GM18867 (cell line): ENCODE data around the gene DGKQ.
"Not testable (repeated sequence)": the region's sequence is repeated elsewhere in the genome, so short reads cannot be mapped to it uniquely, and the experiment has no call there.

Experiments used
- ATAC-seq: cut with Tn5 transposase; IDR thresholded peaks from one replicate; pipeline ENCODE4 v1.9.1; 2021; ENCODE audit warnings: mild to moderate bottlenecking, moderate library complexity; ENCODE audit not compliant: unreplicated experiment

Gene DGKQ

DNA sequence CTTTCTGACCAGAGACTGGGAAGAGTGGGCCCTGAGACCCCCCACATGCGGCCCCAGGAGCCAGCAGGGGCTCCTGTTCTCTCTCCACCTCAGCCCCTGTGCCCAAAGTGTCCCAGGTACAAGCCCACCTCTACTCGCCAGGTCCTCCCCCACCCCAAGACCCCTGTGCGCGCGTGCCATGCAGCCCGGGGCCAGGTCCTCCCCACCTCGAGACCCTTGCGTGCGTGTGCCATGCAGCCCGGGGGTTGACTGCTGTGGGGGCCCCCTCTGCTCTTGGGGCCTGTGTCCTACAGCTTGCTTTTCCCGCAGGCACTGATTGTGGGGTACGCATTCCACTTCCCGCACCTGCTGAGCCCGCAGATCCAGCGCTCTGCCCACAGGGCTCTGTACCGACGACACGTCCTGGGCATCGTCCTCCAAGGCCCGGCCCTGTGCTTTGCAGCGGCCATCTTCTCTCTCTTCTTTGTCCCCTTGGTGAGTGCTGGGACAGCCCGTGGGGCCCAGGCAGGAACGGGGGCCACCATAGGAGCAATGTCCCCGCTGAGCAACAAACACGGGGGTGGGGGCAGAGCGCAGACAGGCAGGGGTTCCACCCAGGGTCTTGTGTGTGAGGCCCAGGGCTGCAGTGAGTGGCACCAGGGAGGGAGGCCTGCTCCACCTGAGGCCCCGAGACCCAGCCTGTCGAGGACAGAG, 20.3 kb downstream of the DGKQ start:
- ATAC-seq, result no peak

DNA sequence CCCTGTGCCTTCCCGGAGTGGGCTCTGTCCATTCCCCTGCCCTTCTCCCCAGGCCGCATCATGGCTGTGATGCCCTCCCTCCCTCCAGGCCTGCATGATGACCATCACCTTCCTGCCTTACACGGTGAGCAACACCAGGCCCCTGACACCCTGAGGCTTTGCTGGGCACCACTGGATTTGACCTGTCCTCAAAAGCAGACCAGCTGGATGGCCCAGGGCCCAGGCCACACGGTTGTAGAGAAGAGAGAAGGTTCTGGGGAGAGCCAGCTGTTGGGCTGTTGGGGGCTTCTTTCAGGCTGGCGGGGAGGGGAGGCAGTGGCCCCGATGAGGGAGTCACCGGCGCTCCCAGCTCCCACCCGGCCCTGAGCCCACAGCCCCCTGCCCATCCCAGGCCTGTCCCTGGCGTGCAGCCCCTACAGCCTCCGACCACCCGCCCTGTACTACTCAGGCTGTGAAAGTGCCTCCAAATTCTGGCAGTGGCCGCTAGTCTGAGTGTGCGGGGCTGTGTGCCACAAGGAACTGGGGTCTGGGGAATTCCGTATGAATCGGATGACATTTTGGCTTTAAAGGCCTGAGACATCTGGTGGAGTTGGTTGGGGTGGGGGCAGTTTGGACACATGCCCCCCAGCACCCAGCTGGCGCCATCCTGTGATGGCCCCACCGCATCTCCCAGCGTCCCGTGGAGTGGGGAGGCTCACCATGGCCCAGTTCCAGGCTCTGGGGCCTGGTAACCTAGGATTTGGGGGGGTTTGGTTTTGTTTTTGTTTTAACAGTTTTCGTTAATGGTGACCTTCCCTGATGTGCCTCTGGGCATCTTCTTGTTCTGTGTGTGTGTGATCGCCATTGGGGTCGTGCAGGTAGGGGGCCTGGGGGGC, 21.5 kb downstream of the DGKQ start:
- ATAC-seq, result no peak

DNA sequence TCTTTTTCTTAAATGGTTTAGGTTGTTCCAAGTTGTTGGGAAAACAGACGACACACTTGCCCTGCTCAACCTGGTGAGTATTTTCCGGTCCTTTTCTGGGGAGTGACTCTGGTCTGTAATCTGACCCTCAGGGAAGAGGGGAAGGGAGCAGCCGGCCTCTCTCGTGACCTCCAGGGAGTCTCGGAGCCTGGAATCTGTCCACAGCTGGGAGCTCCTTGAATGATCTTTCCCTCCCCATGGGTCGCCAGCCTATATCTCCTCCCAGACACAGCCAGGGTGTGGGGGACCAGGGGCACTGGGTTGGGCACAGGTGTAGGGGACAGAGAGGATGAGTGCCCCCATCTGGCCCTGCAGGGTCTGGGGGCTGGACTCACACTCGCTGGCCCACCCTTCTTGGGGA, 22.2 kb downstream of the DGKQ start:
- no peak for ATAC-seq

DNA sequence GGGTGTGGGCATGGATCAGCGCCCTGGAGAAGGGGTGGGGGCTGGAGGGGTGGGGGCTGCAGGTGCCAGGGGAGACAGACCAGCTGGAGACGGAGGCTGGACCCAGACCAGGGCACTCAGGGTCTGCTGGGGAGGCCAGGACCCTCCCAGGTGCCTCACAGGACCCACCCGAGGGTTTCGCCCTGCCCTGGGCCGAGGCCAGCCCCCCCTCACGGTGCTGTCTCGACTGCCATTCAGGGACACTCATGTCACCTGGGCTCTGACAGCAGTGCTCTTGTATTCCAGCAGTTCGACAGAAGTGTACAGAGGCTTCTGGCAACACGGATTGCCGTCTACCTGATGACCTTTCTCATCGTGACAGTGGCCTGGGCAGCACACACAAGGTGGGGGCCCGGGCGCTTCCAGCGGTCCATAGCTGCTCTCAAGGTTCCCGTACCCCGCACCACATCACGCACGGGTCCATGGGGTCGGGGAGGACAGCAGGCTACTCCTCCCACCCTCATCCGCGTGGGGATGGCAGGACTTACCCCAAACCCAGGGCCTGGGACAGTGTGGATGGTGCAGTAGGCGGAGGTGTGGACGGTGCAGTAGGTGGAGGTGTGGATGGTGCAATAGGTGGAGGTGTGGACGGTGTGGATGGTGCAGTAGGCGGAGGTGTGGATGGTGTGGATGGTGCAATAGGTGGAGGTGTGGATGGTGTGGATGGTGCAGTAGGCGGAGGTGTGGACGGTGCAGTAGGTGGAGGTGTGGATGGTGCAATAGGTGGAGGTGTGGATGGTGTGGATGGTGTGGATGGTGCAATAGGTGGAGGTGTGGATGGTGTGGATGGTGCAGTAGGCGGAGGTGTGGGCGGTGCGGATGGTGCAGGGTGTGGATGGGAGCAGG, 23.0 kb downstream of the DGKQ start:
- no peak for ATAC-seq

DNA sequence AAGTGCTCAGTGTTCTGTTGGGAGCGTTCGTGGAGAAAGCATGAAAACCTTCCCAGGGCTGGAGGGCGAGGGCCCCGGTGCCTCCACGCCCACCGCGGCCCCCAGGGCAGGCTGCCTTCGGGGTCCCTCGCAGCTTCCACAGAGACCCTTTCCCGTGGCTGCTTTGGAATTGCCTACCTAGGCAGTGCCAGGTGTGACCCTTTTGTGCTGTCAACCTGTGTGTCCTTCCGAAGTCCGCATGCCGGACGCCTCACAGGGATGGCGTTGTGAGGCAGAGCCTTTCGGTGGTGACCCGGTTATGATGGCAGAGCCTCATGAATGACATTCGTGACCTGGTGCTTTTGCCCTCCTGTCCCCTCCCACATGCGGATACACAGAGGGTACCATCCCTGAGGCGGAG, 23.7 kb downstream of the DGKQ start:
- no peak for ATAC-seq

DNA sequence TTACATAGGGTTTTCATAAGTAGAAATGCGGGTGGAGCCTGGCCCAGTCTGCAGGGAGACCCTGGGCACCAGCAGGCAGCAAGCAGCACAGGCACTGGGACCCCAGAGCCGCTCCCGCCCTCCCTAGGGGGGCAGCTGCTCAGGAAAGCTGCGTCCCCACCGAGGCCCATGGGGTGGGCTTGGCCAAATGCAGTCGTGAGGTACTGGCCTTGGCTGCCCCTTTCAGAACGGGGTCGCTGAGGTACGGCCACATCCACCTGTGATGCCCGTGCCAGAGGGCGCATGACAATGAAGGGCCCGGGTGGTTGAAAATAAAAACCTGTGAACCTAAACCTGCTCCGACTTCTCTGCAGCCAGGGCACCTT, 24.5 kb downstream of the DGKQ start:
- no peak for ATAC-seq

DNA sequence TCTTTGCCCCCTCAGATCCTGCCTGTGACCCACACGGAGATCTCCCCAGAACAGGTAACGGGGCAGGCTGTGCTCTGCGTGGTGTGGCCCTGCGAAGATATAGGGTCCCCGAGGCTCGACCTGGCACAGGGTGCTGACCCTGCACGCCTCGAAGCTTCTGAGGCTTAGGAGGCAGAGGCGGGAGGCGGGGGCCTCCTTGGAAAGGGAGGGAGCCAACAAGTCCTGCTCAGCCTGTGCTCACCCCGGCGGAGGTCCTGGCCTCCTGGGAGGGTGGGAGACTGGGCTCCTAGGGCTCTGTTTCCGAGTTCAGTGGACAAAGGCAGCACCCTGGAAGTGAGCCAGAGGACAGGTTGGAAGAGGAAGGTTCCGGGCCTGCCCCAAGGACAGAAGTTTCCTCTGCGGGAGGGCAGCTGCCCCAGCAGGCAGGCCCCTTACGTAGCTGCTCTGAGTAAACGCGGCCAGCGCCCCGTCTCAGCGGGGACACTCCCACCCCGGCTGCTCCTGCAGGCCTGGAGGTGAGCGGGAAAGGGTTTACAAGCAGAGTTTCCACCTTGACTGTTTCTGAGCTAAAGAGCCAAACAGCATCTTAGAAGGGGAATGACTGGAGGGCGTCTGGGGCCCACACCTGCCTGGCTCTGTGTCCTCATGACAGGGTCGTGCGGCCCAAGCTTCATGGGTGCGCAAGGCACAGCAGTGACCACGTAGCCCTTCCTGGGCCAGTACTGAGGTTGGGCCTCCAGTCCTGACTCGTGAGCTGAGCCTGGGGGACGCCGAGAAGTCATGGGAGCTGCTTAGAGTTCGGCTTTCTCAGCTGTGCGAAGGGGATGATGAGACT, 25.1 kb downstream of the DGKQ start:
- ATAC-seq, result no peak

DNA sequence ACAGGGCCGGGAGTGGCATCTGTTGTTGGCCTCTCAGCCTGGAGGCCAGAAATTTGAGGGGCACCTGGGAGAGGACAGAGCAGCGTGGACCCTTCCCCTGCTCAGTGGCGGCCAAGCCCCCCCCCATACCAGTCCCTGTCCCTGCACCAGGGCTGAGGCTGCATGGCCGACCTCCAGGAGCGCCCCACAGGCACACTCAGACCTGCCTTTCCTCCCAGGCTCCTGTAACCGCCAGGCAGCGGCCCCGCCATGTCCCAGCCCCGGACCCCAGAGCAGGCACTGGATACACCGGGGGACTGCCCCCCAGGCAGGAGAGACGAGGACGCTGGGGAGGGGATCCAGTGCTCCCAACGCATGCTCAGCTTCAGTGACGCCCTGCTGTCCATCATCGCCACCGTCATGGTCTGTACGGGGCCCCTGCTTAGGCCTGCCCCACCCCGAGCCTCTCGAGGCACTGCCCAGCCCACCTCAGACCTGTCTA, 25.8 kb downstream of the DGKQ start:
- ATAC-seq, result no peak

DNA sequence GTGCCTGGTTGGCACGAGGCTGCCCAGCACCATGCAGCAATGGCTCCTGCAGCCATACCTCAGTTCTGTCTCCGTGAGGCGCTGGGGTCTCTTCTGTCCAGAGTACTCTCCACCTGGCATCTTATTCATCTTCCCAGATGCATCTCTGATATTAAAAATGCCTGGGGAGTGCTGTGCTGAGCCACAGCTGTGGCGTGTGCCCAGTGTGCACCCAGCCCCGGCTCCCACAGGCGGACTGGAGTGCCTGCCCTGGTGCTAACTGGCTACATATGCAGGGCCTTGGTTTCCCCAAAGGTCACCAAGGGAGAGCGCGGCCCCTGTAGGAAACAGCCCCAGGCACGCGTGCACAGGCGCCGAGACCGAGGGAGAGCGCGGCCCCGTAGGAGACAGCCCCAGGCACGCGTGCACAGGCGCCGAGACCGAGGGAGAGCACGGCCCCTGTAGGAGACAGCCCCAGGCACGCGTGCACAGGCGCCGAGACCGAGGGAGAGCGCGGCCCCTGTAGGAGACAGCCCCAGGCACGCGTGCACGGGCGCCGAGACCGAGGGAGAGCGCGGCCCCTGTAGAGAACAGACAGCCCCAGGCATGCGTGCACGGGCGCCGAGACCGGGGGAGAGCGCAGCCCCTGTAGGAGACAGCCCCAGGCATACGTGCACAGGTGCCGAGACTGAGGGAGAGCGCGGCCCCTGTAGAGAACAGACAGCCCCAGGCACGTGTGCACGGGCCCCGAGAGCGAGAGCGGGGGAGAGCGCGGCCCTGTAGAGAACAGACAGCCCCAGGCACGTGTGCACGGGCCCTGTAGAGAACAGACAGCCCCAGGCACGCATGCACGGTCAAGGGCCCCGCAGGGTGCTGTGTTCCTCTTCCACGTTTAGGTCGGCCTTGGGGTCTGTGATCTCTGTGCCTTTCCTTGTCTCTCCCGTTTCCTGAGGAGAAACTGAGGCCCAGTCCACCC, 26.6 kb downstream of the DGKQ start:
- ATAC-seq, result no peak

DNA sequence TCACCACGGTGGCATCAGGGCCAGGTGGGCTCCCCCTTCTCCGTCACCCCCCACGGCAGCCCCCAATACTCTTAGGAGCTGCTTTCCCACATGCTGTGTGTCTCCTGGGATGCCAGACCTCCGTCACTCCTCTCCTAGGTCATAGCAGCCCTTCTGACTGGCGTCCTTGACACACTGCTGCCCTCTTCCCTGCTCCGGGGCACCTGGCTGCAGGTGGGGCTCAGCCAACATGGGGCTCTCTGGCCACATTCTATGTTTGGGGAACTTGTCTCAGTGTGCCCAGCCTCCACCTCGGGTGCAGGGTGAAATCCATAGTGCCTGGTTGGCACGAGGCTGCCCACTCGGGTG, 27.3 kb downstream of the DGKQ start:
- no peak for ATAC-seq

DNA sequence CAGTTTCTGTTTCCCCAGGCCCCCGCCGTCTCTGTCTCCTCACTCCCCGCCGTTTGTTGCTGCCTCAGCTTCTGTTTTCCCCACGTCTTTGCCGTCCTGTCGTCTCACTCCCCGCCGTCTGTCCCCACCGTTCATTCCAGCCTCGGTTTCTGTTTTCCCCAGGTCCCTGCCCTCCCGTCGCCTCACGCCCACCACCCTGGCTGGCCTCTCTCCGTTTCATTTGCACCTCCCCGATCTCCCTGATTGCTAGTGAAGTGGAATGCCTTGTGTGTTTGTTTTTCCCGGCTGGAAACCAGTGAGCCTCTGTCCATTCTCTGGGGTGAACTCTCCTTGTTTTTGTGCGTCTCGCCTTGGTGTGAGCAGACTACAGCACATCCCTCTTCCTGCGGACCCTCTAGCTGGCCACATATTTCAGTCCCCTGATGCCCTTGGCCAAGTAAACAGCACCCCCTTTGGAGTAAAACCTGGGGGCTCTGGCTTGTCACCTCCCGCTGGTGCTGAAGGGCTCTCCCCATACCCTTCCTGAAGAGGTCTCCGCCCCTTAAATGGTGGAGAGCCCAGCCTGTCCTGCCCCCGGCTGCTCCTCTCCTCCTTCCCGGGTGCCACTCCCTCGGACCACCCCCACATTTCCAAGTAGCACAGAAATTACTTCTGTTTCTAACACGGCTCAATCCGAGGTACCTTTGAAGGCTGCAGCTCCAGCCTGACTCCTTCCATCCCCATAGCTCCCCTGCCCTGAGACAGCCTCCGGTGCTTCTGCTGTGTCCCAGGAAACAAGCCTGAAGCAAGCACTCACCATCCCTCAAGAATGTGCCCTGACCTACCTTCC, 27.9 kb downstream of the DGKQ start:
- no peak for ATAC-seq

DNA sequence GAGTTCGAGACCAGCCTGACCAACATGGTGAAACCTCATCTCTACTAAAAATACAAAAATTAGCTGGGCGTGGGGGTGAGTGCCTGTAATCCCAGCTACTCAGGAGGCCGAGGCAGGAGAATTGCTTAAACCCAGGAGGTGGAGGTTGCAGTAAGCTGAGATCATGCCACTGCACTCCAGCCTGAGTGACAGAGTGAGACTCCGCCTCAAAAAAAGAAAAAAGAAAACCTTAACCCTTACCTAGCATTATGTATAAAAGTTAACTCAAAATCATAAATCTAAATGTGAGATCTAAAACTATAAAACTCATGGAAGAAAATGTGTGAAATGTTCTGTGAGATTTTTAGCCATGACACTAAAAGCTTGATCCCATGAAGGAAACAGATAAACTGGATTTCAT, 33.9 kb downstream of the DGKQ start:
- not testable (repeated sequence) for ATAC-seq

DNA sequence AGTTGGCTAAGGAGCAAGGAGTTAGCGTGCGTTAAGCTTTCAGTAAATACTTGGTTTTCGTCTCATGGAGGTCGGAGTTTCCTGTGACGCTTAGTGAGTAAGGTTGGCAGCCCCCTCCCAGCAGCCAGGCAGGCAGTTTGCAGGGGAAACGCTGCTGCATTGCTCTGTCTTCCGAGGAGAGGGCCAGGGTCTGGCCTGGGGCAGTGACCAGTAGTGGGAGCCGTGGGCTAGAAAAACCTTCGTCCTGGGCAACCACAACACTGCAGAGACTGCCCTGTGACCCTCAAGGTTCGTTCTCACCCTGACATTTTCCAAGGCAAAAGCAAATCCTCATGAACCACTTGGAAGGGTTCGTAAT, 40.7 kb downstream of the DGKQ start:
- ATAC-seq, result no peak

DNA sequence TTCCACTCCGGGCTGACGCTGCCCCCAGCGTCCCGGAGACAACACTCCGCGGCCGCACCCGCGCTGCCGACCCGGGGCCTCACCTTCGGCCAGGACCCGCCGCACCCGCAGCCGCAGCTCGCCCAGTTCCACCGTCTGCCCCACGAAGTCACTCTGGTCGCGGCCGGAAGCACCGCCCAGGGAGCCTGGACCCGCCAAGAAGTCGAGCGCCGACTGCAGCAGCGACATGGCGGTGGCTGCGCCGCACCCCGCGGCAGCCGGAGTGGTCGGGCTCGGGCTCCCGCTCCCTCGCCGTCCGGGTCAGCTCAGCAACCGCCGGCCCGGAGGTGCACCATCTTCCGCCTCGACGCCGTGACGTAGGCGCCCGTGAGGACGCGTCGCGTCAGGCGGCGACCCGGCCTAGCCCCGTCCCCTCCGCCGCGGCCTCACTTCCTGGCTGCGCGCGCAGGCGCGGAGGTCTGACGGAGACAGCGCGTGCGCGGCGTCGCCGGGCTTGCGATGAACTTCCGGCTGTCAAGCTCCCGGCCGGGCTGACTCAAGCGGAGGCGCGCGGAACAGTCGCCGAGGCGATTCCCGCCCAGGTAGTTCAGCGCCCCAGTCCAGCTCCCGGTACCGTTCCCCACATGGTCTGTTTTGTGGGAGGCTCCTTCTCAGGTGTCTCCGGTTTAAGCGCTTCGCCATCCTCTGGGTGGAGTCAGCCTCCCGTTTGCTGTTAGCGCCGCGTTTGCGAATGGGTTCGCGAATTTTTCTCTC, 41.2 kb downstream of the DGKQ start, which contains the start of the genes GAK and TMEM175:
TSS of gene GAK (minus strand) at position 357 of the 753 bp plus-strand sequence. CDS start at position 228, 129 bp downstream.
TSS of gene TMEM175 (plus strand) at position 501 of the 753 bp plus-strand sequence. CDS start 15,280 bp downstream, outside the sequence.
- peak; percentile 88 for ATAC-seq

DNA sequence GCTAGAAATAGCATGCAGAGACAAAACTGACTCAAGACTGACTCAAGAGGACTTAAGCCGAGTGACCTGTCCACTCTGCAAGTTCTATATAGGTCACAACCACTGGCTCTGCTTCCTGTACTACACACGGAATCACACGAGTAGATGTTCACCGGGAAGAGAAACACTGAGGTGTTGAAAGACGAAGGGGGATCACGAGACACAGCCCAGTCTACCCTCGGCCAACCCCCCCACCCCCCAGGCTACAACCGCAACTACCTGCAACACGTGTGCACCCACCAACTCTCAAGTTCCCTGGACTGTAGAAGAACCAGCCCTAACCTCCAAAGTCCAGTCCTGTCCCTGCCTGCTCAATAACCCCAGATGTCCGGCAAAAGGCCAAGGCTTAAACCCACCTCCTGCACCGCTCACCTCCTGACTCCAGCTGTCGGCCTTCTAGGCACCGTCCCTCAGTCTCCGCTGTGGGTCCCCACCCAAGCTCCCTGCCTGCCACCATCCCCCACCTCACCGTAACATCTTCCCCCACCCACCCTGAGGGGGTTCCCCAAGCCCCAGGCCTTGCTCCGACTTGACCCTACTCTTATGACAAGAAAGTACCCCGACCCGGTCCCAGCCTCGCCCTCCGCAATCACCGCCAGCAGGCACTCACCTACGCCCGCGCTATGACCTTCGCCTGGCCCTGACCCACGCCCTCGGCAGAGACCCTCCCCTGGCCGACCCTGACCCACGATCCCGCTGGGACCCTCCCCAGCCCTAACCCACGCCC, 42.0 kb downstream of the DGKQ start:
- peak; percentile 3 for ATAC-seq

DNA sequence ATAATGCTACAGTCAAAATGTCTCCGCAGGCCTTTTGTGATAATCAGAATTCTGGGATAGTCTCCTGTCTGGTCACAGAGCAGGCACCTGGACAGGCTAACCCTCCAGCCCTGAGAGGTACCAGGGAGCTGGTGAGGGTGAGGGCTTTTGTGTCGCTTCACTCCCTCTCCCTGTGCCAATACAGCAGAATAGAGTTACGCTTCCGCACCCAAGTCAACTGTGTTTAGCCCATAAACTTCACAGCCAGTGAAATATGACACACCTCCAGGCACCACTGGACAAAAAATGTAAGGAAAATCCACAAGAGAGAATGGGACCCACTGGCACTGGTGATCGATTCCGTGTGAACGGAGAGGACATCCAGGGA, 42.6 kb downstream of the DGKQ start:
- ATAC-seq, result no peak

DNA sequence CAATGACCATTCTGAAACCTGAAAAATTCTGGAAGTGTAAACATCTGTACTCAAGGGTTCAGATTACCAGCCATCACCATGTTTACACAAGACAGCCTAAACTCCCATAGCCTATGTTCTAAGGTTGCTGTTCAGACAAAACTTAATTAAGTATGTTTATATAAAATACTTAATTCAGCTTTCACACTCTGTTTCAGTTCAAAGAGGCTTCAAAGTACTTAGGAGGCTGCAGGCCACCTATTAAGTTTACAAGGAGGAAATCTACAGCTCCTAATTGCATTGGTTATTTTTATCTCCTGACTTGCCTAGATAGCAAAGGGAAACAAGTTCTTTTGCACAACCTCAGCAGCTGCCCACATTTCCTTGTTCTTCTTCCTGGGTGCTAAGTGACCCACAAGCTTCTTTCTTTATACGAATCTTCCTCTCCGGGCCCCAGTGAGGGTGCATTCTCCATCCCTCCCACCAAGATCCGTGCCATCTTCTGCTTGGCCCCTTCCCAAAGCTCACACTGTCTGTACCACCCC, 43.3 kb downstream of the DGKQ start:
- no peak for ATAC-seq
